T-helper 2 cell treated with Interferon-gamma antibody and Interleukin-4, amounts not matched to agents 100 ng/mL and 5 ng/mL, for 36 hours (primary cell): ENCODE results near the gene TSPAN3. TPM values are rescaled to one million over a fixed set of nuclear protein-coding genes. Genes with fewer than 3 reads are reported as not detected.

Source experiments
- intact Hi-C: fragments of 100-400 bp; cut with micrococcal nuclease; formaldehyde crosslinking; loops from one replicate; pipeline ENCODE4 v1.15.1; 2023
- total RNA-seq: library from RNA; stranded (reverse); gene quantifications from 2 replicates; pipeline ENCODE4 v1.2.3, GENCODE V29; 2022

TSPAN3 gene
- total RNA-seq, 1 donor from 2014 or later = 16.3 TPM

GRCh38 chr15:77085297-77085696 is 14.4 kb upstream of the TSPAN3 start:
- intact Hi-C loops = no loop called here

GRCh38 chr15:77084436-77084835 is 13.5 kb upstream of the TSPAN3 start:
- intact Hi-C loops = no loop called here

- intact Hi-C loops = no loop called here
Measured at GRCh38 chr15:77083381-77084160, 12.7 kb upstream of the TSPAN3 start.

- intact Hi-C loops = no loop called here
Measured at GRCh38 chr15:77081971-77082370, 11.1 kb upstream of the TSPAN3 start.

GRCh38 chr15:77076323-77076915 is 5.5 kb upstream of the TSPAN3 start:
- intact Hi-C loops = no loop called here

GRCh38 chr15:77075528-77075927 is 4.6 kb upstream of the TSPAN3 start:
- intact Hi-C loops = no loop called here

GRCh38 chr15:77074350-77074749 is 3.4 kb upstream of the TSPAN3 start:
- intact Hi-C loops = loop anchor here (5.0 kb wide), 1 partner anchor 348 kb away; the partner anchor contains the start of genes HMG20A and PEAK1

GRCh38 chr15:77071305-77072223 is 655 bp upstream of the TSPAN3 start:
- intact Hi-C loops = loop anchor here (2.0 to 5.0 kb wide), 2 partner anchors 141 to 351 kb away; partner anchors contain the start of genes HMG20A, PEAK1 and RCN2

- intact Hi-C loops = loop anchor here (2.0 to 5.0 kb wide), 2 partner anchors 139 to 352 kb away; partner anchors contain the start of genes HMG20A, PEAK1 and RCN2
Measured at GRCh38 chr15:77070180-77070494, 772 bp downstream of the TSPAN3 start.

- intact Hi-C loops = loop anchor here (2.0 to 5.0 kb wide), 2 partner anchors 139 to 353 kb away; partner anchors contain the start of genes HMG20A, PEAK1 and RCN2
Measured at GRCh38 chr15:77069521-77070121, 1.3 kb downstream of the TSPAN3 start.

- intact Hi-C loops = no loop called here
Measured at GRCh38 chr15:77068633-77069032, 2.3 kb downstream of the TSPAN3 start.

- intact Hi-C loops = no loop called here
Measured at GRCh38 chr15:77067691-77068367, 3.1 kb downstream of the TSPAN3 start.

GRCh38 chr15:77066971-77067690 is 3.8 kb downstream of the TSPAN3 start:
- intact Hi-C loops = no loop called here

- intact Hi-C loops = no loop called here
Measured at GRCh38 chr15:77064539-77065308, 6.2 kb downstream of the TSPAN3 start.

- intact Hi-C loops = no loop called here
Measured at GRCh38 chr15:77064063-77064462, 6.8 kb downstream of the TSPAN3 start.

GRCh38 chr15:77063249-77063648 is 7.7 kb downstream of the TSPAN3 start:
- intact Hi-C loops = no loop called here

- intact Hi-C loops = no loop called here
Measured at GRCh38 chr15:77060546-77060945, 10.4 kb downstream of the TSPAN3 start.

- intact Hi-C loops = no loop called here
Measured at GRCh38 chr15:77059786-77060361, 11.0 kb downstream of the TSPAN3 start.

- intact Hi-C loops = no loop called here
Measured at GRCh38 chr15:77058468-77058867, 12.4 kb downstream of the TSPAN3 start.
